Measurements from ENCODE around the gene NDUFAF3.

The NDUFAF3 gene

DNA sequence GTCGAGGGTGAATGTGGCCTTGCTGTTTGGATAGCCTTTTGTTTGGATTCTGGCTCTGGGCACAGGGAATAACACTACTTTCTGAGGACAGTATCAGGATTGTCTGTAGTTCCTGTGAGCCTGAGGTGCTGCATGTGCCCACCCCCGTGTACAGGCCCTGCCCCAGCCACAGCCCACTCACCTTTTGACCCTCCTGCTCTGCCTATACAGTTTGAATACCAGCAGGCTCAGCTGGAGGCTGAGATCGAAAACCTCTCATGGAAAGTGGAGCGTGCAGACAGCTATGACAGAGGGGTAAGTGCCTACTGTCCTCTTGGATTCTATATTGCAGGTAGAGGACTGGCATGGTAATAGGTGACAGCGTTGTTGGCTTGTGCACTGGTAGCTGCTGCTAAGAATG is 39.2 kb upstream of the NDUFAF3 start:
- CTCF ChIA-PET, result no interaction called here
- POLR2A ChIA-PET, result no interaction called here
- TF ChIP-seq, protein P1, sequence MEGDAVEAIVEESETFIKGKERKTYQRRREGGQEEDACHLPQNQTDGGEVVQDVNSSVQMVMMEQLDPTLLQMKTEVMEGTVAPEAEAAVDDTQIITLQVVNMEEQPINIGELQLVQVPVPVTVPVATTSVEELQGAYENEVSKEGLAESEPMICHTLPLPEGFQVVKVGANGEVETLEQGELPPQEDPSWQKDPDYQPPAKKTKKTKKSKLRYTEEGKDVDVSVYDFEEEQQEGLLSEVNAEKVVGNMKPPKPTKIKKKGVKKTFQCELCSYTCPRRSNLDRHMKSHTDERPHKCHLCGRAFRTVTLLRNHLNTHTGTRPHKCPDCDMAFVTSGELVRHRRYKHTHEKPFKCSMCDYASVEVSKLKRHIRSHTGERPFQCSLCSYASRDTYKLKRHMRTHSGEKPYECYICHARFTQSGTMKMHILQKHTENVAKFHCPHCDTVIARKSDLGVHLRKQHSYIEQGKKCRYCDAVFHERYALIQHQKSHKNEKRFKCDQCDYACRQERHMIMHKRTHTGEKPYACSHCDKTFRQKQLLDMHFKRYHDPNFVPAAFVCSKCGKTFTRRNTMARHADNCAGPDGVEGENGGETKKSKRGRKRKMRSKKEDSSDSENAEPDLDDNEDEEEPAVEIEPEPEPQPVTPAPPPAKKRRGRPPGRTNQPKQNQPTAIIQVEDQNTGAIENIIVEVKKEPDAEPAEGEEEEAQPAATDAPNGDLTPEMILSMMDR (IDR thresholded peaks at IDR 0.05; ENCODE audit: insufficient read depth, low read length, missing control alignments), result no peak
- DNase-seq (ENCODE audit: low read depth, low spot score), result no peak
- no peak overlapping the region for H3K4me3 ChIP-seq (ENCODE audit: low read depth, low read length)

DNA sequence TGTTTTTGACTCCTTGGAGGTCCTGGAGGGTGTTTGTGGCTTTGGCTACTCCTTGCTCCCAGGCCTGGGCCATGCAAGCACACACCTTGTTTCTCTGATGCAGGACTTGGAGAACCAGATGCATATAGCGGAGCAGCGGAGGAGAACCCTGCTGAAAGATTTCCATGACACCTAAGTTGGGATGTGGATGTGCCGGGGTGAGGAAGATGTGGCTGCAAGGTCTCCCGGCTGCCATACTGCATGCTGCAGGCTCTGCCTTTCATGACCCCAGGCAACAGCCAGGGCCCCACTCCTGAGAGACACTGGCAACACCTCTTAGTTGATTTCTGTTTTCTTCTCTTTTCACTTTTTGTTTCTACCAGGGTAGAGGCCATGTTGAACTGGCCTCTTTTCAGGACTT is 38.8 kb upstream of the NDUFAF3 start:
- TF ChIP-seq, protein P1 (IDR thresholded peaks at IDR 0.05; ENCODE audit: insufficient read depth, low read length, missing control alignments), result no peak
- POLR2A ChIA-PET, result no interaction called here
- no peak overlapping the region for H3K4me3 ChIP-seq (ENCODE audit: low read depth, low read length)
- CTCF ChIA-PET, result no interaction called here
- no peak for DNase-seq (ENCODE audit: low read depth, low spot score)

DNA sequence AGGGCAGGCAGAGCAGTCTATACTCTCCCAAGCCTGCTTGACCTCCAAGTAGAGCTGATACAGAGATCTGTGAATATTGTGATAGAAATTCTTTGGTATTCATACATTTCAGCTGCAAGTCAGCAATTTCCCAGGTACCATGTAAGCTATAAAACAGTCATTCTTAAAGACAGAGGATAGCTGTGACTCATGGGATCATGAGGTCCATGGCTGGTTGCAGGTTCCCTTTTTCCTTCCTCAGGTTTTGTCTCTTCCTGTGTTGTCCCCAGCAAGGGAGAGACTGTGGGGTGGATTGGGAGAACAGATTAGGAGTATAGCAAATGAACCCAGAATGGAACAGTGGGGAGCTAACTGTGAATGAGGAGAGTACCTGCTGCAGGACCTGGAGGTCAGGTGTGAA is 37.3 kb upstream of the NDUFAF3 start:
- POLR2A ChIA-PET, result interaction anchor here (0.5 kb wide), 1 partner anchor 459 kb away, joined by 4 read pairs; no protein-coding TSS in a partner anchor

DNA sequence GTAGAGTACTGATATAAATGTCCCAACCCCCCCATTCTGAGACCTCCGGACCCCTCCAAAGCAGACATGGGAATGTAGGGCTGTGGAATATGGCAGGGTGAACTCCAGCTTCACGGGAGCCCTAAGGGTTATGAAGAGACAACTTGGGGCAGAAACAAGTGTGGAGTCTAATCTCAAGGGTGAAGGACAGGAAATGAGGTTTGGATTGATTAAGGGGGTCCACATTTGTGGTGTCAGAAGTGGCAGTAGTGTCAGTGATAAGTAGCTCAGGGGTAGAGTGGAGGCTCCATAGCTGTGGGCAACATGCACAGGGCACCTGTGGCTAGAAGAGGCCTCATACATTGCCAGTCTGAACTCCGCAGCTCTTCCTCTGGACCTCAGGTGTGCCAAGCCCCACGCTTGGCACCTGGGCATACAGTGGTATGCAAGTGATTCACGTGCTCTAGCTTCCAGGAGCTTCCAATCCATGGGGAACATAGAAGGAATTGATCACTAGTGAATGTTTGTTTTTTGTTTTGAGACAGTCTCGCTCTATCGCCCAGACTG is 36.0 kb upstream of the NDUFAF3 start:
- TF ChIP-seq, protein P1 (IDR thresholded peaks at IDR 0.05; ENCODE audit: insufficient read depth, low read length, missing control alignments), result no peak
- no peak for DNase-seq (ENCODE audit: low read depth, low spot score)
- ChIA-PET CTCF (interaction anchor here (1.3 to 4.4 kb wide), 3 partner anchors 12 to 36 kb away, joined by 4 to 38 read pairs (median 24); partner anchors contain the start of gene NDUFAF3), POLR2A (interaction anchor here (1.2 kb wide), 1 partner anchor 34 kb away, joined by 3 read pairs; no protein-coding TSS in a partner anchor)
- H3K4me3 ChIP-seq (ENCODE audit: low read depth, low read length), result no peak overlapping the region

More for the DNA sequence above, 37.3 kb upstream of the NDUFAF3 start:
- H3K4me3 ChIP-seq (ENCODE audit: low read depth, low read length), result no peak overlapping the region
- no peak for DNase-seq (ENCODE audit: low read depth, low spot score)
- CTCF ChIA-PET, result interaction anchor here (0.6 to 1.7 kb wide), 4 partner anchors 15 to 110 kb away, joined by 3 to 6 read pairs (median 4); partner anchors contain the start of genes IMPDH2 and NDUFAF3
- TF ChIP-seq, protein P1 (IDR thresholded peaks at IDR 0.05; ENCODE audit: insufficient read depth, low read length, missing control alignments), result no peak

DNA sequence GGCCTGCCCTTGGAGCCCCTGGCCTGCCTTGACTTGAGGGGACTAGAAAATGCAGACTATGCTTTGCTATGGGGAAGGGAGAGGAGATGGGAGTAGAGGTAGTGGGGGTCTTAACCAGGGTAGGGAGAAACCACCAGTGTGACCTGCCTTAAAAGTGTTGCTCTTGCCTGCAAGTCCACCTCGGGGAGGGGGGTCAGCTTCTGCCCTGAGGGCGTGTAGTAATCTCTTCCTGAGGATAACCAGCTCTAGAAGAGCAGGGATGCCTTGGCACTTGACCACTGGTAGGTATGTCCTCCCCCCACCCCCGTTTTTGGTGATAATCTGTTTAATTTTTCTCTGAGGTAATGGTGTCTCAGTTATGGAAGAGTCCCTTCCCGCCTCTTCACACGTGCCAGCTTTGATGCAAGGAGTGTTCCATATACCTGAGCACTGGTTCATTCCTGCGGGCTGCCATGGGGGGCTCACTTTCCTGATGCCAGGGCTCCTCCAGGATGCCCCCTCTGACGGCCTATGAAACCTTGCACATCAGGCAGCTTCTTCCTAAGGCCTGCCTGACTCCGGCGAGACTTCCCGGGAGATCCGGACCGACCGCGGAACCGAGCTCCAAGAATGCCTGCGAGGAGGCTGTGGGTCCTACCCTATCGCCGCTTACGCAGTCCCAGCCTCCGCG is 32.7 kb upstream of the NDUFAF3 start:
- no peak for DNase-seq (ENCODE audit: low read depth, low spot score)
- TF ChIP-seq, protein P1 (IDR thresholded peaks at IDR 0.05; ENCODE audit: insufficient read depth, low read length, missing control alignments), result no peak
- H3K4me3 ChIP-seq (ENCODE audit: low read depth, low read length), result peak overlapping the region; percentile 82
- CTCF ChIA-PET, result interaction anchor here (0.8 to 6.0 kb wide), 20 partner anchors 10 to 250 kb away, joined by 3 to 64 read pairs (median 4); partner anchors contain the start of genes NDUFAF3, QRICH1 and WDR6
- POLR2A ChIA-PET, result interaction anchor here (0.7 to 3.4 kb wide), 12 partner anchors 11 to 175 kb away, joined by 3 to 43 read pairs (median 4); partner anchors contain the start of genes DALRD3, IMPDH2, NDUFAF3 and QRICH1

All from AG04449 (cell line).